Measurements from ENCODE around the gene TMEFF1. TPM values are rescaled to one million over a fixed set of nuclear protein-coding genes. Genes with fewer than 3 reads are reported as not detected.

Gene TMEFF1
- polyA plus RNA-seq, 1 donor (not counting 4 experiments of a cell fraction or from before 2014, with no cell fraction given): not detected

GRCh38 chr9:100447041-100447440 lies 25.9 kb upstream of the TMEFF1 start:
- DNase-seq (ENCODE audit: low read depth, low spot score) (no peak), FAIRE-seq (no peak)
- H3K36me3 ChIP-seq (ENCODE audit: control insufficient read depth in 2 of 2, extremely low read depth in 1 of 2, insufficient read depth in 2 of 2, low read length in 2 of 2): peaks cover 20 to 24% of the 10 kb centered on the region in 2 experiments
- no peak overlapping the region for H3K9ac ChIP-seq (ENCODE audit: control insufficient read depth, extremely low read depth, insufficient read depth, low read length)
- no peak overlapping the region for H3K27ac ChIP-seq (ENCODE audit: control insufficient read depth, insufficient read depth, low read length)
- no peaks in the 10 kb centered on the region for H4K20me1 ChIP-seq (ENCODE audit: control insufficient read depth, extremely low read depth, insufficient read depth, low read length)
- no peaks in the 10 kb centered on the region for H3K27me3 ChIP-seq (ENCODE audit: control insufficient read depth, extremely low read depth, insufficient read depth, low read length)
- H3K79me2 ChIP-seq (ENCODE audit: control insufficient read depth, insufficient read depth, low read length): peaks cover 51% of the 10 kb centered on the region
- H3K9me1 ChIP-seq (ENCODE audit: control insufficient read depth, extremely low read depth, insufficient read depth, low read length): no peaks in the 10 kb centered on the region
- dilution Hi-C loops (cut with MboI; ENCODE audit: extremely low pct_ligation_motif_present, low sequenced_read_pairs): no loop called here
- no peak overlapping the region for H3K4me3 ChIP-seq (ENCODE audit: control insufficient read depth in 2 of 3, extremely low read depth in 1 of 3, insufficient read depth in 2 of 3, low read depth in 1 of 3, low read length in 3 of 3)
- H3K4me1 ChIP-seq (ENCODE audit: control insufficient read depth, extremely low read depth, insufficient read depth, low read length): no peaks in the 10 kb centered on the region
- H3K4me2 ChIP-seq (ENCODE audit: control insufficient read depth, extremely low read depth, insufficient read depth, low read depth, low read length): no peak overlapping the region
- H2AFZ ChIP-seq (ENCODE audit: control insufficient read depth, low read length): no peak overlapping the region
- no peaks in the 10 kb centered on the region for H3K9me3 ChIP-seq (ENCODE audit: control insufficient read depth, low read depth, low read length)
- TF ChIP-seq EZH2 (IDR thresholded peaks at IDR 0.05; ENCODE audit: low read length) (no peak), CTCF (optimal IDR thresholded peaks at IDR 0.05 in 1 of 3, IDR thresholded peaks at IDR 0.05 in 1 of 3, conservative IDR thresholded peaks at IDR 0.05 in 1 of 3; ENCODE audit: extremely low read depth in 1 of 3, insufficient read depth in 2 of 3, low read length in 3 of 3) (no peak)

DNA sequence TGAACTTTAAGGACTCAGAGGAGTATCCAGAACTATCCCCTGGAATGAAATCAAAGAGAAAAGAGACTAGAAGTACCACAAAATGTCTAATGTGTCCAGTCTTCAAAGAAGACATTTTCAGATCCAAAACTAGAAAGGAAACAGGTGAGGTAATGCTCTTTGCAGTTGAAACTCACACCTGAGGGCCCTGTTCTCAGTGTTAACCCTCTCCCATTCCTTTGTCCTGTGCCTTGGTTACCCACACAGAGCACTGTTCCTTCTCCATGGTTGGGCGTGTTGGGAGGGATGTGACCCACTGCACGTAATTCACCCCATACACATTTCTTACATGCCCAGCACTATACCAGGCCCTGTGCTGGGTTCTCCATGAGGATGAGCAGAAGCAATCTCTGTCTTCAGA lies 24.7 kb upstream of the TMEFF1 start:
- Histone ChIP-seq H2AFZ (ENCODE audit: control insufficient read depth, low read length) (no peak overlapping the region), H3K79me2 (ENCODE audit: control insufficient read depth, insufficient read depth, low read length) (peaks cover 44% of the 10 kb centered on the region), H3K27ac (ENCODE audit: control insufficient read depth, insufficient read depth, low read length) (no peak overlapping the region), H4K20me1 (ENCODE audit: control insufficient read depth, extremely low read depth, insufficient read depth, low read length) (no peaks in the 10 kb centered on the region), H3K4me2 (ENCODE audit: control insufficient read depth, extremely low read depth, insufficient read depth, low read depth, low read length) (no peak overlapping the region), H3K36me3 (ENCODE audit: control insufficient read depth in 2 of 2, extremely low read depth in 1 of 2, insufficient read depth in 2 of 2, low read length in 2 of 2) (peaks cover 20 to 22% of the 10 kb centered on the region in 2 experiments), H3K9ac (ENCODE audit: control insufficient read depth, extremely low read depth, insufficient read depth, low read length) (no peak overlapping the region), H3K4me3 (ENCODE audit: control insufficient read depth in 2 of 3, extremely low read depth in 1 of 3, insufficient read depth in 2 of 3, low read depth in 1 of 3, low read length in 3 of 3) (no peak overlapping the region), H3K27me3 (ENCODE audit: control insufficient read depth, extremely low read depth, insufficient read depth, low read length) (no peaks in the 10 kb centered on the region), H3K4me1 (ENCODE audit: control insufficient read depth, extremely low read depth, insufficient read depth, low read length) (no peaks in the 10 kb centered on the region), H3K9me3 (ENCODE audit: control insufficient read depth, low read depth, low read length) (no peaks in the 10 kb centered on the region), H3K9me1 (ENCODE audit: control insufficient read depth, extremely low read depth, insufficient read depth, low read length) (no peaks in the 10 kb centered on the region)
- FAIRE-seq: no peak
- TF ChIP-seq CTCF (optimal IDR thresholded peaks at IDR 0.05 in 1 of 3, IDR thresholded peaks at IDR 0.05 in 1 of 3, conservative IDR thresholded peaks at IDR 0.05 in 1 of 3; ENCODE audit: extremely low read depth in 1 of 3, insufficient read depth in 2 of 3, low read length in 3 of 3) (no peak), EZH2 (IDR thresholded peaks at IDR 0.05; ENCODE audit: low read length) (no peak)
- DNase-seq (ENCODE audit: low read depth, low spot score): no peak
- dilution Hi-C loops (cut with MboI; ENCODE audit: extremely low pct_ligation_motif_present, low sequenced_read_pairs): no loop called here
